VCaP (cell line): ENCODE data around the gene WDR49.

Experiments
- H3K27ac ChIP-seq: fragments of 450-650 bp; 2 replicates; pipeline ENCODE4 v1.5.1; 2017
- CTCF ChIP-seq: fragments of 450-650 bp; conservative IDR thresholded peaks from 2 replicates; pipeline ENCODE4 v1.5.1; 2017; ENCODE audit warnings: mild to moderate bottlenecking, moderate library complexity

Gene WDR49

GRCh38 chr3:167675848-167676247 lies 22.1 kb upstream of the WDR49 start:
- TF ChIP-seq CTCF: no peak
- no peak overlapping the region for H3K27ac ChIP-seq

GRCh38 chr3:167673221-167673620 lies 19.5 kb upstream of the WDR49 start:
- TF ChIP-seq CTCF: no peak

GRCh38 chr3:167671878-167672427 lies 18.2 kb upstream of the WDR49 start:
- TF ChIP-seq CTCF: no peak
- no peak overlapping the region for H3K27ac ChIP-seq

More at GRCh38 chr3:167673221-167673620, 19.5 kb upstream of the WDR49 start:
- no peak overlapping the region for H3K27ac ChIP-seq

GRCh38 chr3:167669699-167670098 lies 16.0 kb upstream of the WDR49 start:
- no peak for TF ChIP-seq CTCF
- H3K27ac ChIP-seq: no peak overlapping the region

- no peak for TF ChIP-seq CTCF
Observed at GRCh38 chr3:167668651-167669050, 14.9 kb upstream of the WDR49 start.

GRCh38 chr3:167666563-167666962 lies 12.8 kb upstream of the WDR49 start:
- H3K27ac ChIP-seq: no peak overlapping the region
- no peak for TF ChIP-seq CTCF

More at GRCh38 chr3:167668651-167669050, 14.9 kb upstream of the WDR49 start:
- no peak overlapping the region for H3K27ac ChIP-seq

GRCh38 chr3:167662919-167663400 lies 9.2 kb upstream of the WDR49 start:
- TF ChIP-seq CTCF: no peak
- no peak overlapping the region for H3K27ac ChIP-seq
